IMR-90 (cell line): ENCODE results near the gene KMT2E.

Experiments
- BHLHE40 ChIP-seq: fragments of 150-350 bp; IDR thresholded peaks from 2 replicates; pipeline ENCODE4 v1.6.1; 2016; ENCODE audit warnings: mild to moderate bottlenecking, low read depth, low read length
- CHD1 ChIP-seq: IDR thresholded peaks from 2 replicates; pipeline ENCODE4 v1.6.1; 2012; ENCODE audit warnings: low read depth, low read length, improper control_type of control experiment
- MAZ ChIP-seq: IDR thresholded peaks from 2 replicates; pipeline ENCODE4 v1.6.1; 2012; ENCODE audit warnings: low read depth, mild to moderate bottlenecking, low read length, improper control_type of control experiment, moderate library complexity, borderline replicate concordance
- POLR2A ChIP-seq: IDR thresholded peaks from 2 replicates; pipeline ENCODE4 v1.6.1; 2012; ENCODE audit warnings: mild to moderate bottlenecking, low read depth, low read length
- RAD21 ChIP-seq: IDR thresholded peaks from 2 replicates; pipeline ENCODE4 v1.6.1; 2012; ENCODE audit warnings: low read length, improper control_type of control experiment
- RCOR1 ChIP-seq: IDR thresholded peaks from 2 replicates; pipeline ENCODE4 v1.6.1; 2012; ENCODE audit warnings: mild to moderate bottlenecking, low read length, improper control_type of control experiment; ENCODE audit not compliant: insufficient replicate concordance
- TF ChIP-seq, protein P1 (sequence below): conservative IDR thresholded peaks from 2 replicates; pipeline ENCODE4 v1.5.1; 2012; ENCODE audit warnings: mild to moderate bottlenecking, low read depth, low read length, improper control_type of control experiment
- TF ChIP-seq, protein P2 (sequence below): fragments of 150-350 bp; IDR thresholded peaks from 2 replicates; pipeline ENCODE4 v1.6.1; 2017; ENCODE audit warnings: mild to moderate bottlenecking, antibody characterized with exemption, low read length, low read depth

DNA sequence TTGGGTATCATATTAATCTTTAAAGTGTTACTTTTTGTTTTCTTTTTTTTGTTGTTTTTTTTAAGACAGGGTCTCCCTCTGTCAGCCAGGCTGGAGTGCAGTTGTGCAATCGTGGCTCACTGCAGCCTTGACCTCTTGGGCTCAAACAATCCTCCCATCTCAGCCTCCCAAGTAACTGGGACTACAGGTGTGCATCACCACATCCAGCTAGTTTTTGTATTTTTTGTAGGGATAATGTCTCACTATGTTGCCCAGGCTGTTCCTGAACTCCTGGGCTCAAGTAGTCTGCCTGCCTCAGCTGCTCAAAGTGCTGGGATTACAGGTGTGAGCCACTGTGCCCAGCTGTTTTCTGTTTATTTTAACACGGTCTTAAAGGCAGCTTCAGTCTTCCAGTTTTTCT is 23.3 kb downstream of the KMT2E start:
- TF ChIP-seq, protein P1, sequence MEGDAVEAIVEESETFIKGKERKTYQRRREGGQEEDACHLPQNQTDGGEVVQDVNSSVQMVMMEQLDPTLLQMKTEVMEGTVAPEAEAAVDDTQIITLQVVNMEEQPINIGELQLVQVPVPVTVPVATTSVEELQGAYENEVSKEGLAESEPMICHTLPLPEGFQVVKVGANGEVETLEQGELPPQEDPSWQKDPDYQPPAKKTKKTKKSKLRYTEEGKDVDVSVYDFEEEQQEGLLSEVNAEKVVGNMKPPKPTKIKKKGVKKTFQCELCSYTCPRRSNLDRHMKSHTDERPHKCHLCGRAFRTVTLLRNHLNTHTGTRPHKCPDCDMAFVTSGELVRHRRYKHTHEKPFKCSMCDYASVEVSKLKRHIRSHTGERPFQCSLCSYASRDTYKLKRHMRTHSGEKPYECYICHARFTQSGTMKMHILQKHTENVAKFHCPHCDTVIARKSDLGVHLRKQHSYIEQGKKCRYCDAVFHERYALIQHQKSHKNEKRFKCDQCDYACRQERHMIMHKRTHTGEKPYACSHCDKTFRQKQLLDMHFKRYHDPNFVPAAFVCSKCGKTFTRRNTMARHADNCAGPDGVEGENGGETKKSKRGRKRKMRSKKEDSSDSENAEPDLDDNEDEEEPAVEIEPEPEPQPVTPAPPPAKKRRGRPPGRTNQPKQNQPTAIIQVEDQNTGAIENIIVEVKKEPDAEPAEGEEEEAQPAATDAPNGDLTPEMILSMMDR = no peak
- TF ChIP-seq POLR2A (no peak), RCOR1 (no peak), RAD21 (no peak), BHLHE40 (no peak), MAZ (no peak), CHD1 (no peak)
- TF ChIP-seq, protein P2, sequence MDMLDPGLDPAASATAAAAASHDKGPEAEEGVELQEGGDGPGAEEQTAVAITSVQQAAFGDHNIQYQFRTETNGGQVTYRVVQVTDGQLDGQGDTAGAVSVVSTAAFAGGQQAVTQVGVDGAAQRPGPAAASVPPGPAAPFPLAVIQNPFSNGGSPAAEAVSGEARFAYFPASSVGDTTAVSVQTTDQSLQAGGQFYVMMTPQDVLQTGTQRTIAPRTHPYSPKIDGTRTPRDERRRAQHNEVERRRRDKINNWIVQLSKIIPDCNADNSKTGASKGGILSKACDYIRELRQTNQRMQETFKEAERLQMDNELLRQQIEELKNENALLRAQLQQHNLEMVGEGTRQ = no peak
